ENCODE results near the gene ARMC9.

The ARMC9 gene

DNA sequence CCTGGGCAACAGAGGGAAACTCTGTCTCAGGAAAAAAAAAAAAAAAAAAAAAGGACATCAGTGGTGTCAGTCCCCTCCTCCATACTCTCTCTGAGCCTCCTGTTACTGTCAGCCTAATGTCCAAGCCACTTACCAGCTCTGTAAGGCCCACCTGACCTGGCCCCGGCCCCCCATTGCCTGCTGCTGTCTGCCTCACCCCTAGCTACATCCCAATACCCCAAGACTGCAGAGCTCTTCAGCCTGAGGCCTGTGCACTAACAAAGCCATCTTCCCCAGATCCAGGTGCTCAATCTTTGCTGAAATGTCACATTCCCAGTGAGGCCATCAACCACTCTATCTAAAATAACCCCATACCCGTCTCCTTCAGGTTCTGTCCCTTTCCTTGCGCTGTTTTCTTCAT is 5.7 kb downstream of the ARMC9 start:
- DNase-seq, result no peak

DNA sequence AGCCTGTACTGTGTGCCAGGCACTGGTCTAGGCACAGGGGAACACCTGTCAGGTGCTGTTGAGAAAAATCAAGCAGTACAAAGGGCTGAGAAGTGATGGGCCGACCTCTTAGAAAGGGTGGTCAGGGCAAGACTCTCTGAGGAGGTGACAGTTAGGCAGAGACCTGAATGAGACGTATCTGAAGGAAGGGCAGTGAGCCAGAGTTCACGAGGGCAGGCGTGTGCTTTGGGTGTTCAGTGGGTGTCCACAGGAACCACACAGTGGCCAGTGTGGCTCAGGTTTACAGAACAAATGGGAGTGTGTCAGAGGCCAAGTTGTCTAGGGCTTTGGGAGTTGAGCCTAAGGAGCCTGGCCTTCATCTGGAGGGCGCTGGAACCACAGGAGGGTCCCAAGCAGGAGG is 6.2 kb downstream of the ARMC9 start:
- no peak for DNase-seq

DNA sequence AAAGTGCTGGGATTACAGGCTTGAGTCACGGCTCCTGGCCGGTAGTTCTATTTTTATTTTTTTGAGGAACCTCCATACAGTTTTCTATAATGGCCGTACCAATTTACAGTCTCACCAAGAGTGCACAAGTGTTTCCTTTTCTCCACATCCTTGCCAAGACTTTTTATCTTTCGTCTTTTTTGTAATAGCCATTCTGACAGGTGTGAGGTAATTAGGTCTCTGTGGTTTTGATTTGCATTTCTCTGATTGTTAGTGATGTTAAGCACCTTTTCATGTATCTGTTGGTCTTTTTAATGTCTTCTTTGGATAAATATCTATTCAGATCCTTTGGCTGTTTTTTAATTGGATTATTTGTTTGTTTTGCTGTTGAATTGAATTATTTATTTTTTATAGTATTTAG is 9.3 kb downstream of the ARMC9 start:
- DNase-seq, result no peak

DNA sequence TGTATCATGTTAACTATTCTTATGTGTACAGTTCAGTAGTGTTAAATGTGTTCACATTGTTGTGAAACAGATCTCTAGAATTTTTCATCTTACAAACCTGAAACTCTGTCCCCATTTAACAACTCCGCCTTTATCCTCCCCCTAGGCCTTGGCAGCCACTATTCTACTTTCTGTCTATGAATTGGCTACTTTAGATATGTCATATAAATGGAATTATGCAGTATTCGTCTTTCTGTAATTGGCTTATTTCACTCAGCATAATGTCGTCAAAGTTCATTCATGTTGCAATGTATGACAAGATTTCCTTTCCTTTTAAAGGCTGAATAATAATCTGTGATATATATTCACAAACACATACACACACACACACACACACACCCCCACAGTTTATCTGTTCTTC is 12.4 kb downstream of the ARMC9 start:
- no peak for DNase-seq

DNA sequence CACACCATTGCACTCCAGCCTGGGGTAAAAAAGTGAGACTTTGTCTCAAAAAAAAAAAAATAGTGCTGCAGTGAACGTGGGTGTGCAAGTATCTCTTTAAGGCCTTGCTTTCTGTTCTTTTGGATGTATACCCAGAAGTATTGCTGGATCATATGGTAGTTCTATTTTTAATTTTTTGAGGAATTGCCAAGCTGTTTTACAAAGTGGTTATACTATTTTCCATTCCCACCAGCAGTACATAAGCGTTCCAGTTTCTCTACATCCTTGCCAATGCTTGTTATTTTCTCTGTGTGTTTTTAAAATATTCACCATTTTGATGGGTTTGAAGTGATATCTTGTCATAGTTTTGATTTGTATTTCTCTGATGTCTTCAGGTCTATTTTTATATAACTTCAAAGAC is 13.1 kb downstream of the ARMC9 start:
- no peak for DNase-seq

DNA sequence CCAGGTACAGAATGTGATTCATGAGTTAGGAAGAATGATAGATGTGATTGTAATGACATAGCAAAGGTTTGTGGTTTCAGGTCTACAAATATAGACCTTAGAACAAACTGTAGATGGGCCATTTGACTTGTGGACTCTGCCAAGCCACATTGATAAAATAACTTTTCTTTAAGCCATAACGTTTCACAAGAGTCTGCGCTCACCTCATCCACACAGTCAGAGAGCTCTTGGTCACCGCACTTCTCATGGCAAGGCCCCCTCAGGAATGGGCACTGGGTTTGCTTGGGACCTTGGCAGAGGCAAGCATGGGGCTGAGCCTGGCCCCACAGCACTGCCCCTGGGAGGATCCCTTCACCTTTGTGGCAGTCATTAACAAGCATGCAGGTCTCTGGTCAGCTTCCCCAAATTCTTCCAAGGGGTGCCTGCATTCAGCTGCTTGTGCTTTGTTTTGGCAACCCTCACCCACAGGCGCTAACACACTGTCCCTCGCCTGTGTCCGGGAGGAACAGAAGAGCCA is 14.0 kb downstream of the ARMC9 start:
- no peak for DNase-seq

DNA sequence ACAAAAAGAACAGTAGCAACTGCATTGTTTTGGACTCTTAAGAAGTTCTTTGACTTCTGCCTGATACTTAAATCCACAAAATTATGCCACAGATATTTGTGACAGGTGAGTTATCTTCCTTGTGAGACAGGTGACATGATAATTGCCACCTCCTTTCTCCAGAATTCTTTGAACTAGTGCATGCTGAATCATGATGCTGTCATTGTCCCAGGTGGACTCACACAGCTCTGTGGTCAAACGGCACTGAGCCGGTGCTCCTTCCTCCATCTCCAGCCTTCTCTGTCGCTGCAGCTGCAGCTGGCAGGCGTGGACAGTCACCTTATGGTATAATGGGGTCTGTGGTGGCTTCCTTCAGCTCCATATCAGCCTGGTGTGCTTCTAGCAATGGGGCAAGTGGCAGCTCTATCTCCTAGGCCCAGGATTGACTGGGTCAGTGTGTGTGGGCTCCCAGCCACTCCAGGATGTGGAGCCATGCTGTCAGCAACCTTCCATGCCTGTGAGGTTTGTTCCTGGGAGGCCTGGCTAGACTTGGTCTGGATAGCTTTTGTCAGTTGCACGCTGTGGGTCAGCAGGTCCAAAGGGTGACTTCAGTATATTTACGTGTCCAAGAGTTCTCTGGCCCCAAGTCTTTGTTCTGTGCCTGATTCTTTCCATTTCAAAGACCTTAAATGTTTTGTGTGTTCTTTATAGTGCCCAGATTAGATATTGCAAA is 15.7 kb downstream of the ARMC9 start:
- DNase-seq, result no peak

DNA sequence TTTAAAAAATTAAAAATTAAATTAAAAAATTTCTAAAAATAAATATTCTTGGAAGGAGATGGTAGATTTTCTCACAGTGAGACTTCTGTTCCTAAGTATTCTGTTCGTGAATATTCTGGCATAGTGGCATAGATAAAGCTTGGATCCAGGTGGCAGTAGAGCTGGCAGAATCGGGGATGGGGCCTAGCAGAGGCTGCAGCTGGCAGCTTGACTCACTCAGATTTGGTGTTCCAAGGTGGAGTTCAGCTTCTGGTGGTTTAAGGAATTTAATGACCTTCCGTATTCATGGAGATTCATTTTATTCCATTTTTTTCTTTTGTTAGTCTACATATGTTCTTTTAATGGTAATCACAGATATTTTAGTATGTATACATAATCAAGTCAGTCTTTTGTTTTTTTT is 19.9 kb downstream of the ARMC9 start:
- no peak for DNase-seq

DNA sequence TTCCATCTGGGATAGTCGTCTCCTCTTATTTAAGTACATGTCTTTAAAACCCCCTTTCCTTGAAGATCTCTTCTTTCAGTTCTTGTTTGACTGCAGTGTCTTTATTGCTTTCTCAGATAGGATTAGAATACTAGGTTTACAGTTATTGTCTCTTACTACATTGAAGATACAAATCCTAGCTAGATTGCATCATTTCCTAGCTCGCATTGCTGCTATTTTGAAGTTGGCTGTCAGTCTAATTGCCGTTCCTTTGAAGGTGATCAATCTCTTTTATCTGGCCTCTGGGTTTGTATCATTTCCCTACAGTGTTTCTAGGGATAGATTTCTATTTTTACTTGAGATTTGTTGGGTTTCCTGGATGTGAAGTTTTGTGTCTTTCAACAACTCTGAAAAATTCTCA is 20.9 kb downstream of the ARMC9 start:
- DNase-seq, result no peak

DNA sequence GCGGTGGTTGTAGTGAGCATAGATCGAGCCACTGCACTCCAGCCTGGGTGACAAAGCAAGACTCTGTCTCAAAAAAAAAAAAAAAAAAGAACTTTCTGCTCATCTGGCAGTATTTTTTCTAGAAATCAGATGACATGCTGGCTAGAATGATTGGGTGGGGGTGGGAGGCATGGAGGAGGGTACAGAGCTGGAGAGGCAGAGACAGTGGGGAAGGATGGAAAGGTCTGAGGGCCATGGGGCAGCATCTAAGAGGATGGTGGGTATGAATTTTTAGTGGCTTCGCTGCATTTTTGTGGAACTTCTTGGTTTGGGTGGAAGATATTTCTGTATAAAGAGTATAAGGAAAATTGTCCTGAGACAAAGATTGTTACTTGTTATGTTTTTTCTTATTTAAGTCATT is 23.3 kb downstream of the ARMC9 start:
- DNase-seq, result no peak

DNA sequence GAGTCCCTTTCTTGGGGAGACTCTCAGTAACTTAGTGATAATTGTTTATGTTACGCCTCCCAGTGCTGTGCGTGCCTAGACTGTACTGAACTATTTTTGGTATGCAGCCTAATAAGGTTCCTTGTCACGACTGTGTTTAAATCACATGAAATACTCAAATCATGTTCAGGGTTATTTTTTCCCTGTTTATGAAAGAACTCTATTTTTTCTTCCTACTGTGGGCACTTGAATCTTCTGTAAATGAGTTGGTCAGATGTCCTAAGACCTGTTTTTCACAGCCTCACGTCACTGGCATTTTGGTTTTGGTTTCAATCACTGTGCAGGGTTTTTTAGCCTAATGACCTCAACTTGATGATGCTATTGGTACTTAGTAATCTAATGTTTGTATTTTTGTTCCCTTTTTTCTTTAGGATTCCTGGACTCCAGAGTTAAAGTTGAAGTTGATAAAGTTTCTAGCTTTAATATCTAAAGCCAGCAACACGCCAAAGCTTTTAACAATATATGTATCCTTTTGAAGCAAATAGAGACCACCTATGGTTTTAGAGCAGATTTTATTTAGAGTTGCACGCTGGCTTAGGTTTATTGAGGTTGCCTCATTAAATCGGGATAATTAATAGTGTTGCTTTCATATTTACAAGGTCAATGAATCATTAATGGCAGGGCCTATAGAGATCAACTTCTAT is 24.0 kb downstream of the ARMC9 start:
- DNase-seq, result no peak

DNA sequence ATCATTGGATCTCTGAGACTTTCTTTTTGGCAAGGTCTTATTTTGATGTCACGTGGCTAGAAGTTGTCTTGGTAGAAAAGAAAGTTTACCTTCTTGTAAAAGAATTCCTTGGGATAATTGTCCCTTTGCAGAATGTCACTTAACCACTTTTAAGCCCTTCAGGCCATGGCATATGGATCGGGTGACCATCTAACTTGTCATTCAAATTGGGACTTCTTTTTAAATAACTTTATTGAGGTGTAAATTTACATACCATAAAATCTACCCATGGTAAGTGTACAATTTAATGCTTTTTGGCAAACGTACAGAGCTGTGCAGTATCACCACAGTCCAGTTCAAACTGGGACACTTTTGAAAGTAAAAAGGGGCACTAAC is 24.6 kb downstream of the ARMC9 start:
- no peak for DNase-seq

DNA sequence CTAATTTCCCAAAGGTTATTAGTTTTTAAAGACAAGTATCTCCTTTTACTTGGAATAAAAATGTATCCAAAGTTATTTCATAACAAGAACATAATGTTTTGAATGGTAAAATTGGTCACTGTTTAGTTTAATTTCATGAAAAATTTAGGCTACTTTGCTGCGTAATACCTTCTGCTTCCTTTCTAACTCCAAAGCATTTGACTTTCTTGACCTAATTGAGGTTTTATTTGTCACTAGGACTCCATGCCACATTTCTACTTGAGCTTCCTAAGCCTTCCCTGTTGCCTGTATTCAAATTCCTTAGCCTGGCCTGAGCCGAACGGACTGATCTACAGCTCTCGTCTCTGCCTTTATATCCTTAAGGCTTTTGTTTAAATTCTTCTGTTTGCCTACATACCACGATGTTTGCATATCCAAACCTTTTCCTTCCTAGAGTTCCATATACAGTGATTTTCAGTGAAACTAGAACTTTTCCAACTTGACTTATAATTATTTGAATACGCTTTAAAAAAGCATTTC is 25.1 kb downstream of the ARMC9 start:
- no peak for DNase-seq

DNA sequence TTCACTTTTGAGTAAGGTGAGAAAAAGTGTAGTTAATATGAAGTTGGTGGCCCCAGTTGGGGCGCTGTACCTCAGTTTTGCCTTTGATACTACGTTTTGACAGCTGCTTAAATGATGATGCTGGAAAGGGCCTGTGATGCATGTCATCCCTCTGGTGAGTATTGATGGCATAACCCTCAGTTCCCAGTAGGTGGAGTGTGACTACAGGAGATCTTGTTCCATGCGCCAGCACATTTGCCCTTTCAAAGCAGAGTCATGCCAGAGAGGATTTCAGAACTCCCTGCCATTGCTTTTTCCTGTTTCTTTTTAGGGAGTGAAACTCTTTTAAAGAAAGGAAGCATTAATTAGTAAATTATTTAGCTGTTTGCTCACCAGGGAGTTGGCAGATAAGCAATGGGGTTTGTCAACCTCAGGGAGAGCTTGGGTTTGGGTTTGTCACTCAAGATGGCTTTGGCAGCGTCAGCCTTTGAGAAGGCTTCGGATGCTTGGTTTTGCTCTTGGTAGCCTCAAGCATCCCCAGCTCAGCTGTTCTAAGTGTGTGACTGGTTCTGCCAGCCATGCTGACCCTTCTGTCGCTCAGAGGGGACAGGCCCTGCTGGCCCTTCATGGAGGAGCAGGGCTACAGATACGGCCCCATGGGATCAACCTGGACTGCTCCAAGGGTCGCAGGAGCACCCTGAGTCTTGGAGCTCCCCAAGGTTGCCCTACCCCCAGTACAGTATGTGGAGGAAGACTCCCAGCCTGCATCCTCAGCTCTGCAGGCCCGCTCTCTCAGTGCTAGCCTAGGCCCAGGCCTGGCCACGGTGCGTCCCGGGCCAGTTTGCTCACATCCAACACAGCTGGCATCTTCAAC is 29.1 kb downstream of the ARMC9 start:
- DNase-seq, result peak; percentile 55

DNA sequence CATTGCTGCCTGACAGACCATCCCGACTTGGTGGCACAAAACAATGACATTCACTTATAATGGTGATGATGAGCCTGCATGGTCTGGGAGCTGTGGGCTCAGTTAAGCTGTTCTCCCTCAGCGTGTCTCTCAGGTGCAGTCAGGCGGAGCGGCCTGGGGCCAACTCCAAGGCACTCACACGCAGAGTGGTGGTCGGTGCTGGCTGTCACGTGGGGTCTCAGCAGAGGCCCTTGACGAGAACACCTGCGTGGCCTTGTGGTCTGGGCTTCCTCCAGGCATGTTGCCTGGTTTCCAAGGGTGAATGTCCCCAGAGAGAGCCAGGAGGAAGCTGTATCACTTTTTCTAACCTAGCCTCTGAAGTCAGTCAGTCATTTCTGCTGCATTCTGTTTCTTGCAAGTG is 29.8 kb downstream of the ARMC9 start:
- no peak for DNase-seq

DNA sequence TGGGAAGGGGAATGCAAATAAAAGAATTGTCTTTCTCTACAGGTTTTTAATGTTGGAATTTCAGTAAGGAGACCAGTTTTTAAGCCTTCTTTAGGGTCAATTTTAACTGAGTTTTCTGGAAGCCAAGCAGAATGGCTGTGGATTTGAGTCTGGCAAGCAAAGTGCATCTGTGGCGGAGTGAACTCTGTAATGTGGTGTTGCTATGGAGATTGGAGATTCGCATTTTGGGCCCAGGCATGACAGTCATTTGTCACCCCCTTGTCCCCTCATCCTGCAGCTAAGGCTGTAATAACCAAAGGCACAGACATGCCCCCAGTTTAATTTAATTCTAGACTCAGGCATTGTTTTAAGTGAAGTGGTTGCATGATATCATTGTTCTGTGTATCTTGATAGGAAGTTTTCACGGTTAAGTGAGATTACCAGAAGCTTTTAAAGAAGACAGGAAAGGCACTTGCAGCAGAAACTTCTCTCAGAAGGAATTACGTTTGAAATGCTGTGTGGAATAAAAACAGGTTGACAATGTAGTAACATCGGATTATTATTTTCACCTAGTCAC is 30.6 kb downstream of the ARMC9 start:
- DNase-seq, result no peak

DNA sequence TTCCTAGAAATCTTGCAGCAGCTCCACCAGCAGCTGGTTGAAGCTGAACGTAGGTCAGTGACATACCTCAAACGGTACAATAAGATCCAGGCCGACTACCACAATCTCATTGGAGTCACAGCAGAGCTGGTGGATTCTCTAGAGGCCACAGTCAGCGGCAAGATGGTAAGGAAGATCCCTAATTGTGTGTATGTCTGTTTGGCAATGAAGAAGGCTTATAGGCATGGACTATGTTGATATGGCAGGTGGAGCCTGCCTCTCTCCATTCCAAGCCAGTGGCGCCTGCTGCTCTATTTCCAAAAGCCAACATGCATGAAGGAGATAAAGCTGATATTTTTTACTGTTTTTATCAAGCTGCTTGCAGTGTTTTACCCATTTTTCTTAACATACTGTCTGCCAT is 36.8 kb downstream of the ARMC9 start:
- DNase-seq, result no peak

DNA sequence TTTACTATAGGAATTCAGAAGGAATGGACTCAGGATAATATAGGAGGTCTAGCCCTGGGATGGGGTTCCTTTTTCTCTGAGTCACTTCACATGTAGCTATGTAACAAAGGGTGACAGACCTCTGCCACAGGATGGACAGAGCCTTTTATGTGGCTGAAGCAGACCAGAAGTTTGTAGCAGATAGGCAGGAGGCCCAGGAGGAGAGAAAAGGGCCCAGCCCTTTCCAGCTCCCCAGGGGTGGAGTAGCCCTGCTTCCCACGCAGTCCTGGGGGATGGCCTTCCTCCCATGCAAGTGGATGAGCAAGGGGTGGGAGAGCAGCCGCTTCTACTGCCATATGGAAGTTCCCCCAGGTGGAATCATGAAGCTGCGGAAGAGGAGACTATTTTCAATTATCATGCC is 40.3 kb downstream of the ARMC9 start:
- no peak for DNase-seq

DNA sequence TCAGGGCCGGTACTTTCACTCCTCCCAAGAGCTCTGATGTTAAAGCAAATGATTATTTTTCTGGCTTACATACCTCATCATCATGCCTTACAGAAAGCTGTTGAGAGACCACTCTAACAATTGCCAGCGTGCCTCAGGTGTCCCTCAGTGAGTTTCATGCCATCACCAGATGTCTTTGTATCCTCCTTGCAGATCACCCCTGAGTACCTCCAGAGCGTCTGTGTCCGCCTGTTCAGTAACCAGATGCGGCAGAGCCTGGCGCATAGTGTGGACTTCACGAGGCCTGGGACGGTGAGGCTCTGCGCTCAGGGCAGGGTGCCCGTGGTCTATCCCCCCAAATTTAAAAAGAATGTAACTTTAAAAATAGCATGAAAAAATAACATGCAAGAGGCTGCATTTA is 41.3 kb downstream of the ARMC9 start:
- DNase-seq, result no peak

DNA sequence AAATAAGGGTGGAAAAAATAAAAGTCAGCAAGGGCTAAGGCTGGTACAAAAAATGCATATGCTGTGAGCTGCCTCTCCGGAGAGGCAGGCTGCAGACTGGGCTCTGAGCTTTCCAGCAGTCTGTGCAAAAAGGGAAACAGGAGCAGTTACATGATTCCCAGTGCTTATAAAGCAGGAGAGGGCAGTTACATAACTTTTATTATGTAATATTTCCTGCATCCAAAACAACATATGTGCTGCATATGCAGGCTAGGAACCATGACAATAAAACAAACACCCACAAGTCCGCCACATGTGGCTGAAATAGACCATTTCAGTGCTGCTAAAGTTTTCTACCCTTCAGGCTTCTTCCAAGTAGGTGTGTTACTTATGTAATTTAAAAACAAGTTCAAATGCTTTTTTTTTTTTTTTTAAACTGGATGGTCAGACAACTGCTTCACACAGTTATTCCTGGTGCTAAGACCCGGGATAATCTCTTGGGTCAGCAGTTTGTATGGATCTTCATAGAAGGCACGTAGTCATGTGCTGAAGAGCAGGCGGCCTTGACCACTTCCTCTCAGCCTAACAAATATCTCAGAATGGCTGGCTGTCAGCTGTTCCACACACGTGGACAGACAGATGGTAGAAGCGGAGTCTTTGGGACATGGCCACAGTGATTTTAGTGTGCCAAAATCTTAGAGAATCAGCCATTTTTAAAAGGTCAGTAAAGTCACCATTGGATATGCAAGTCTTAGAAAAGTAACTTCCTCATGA is 43.5 kb downstream of the ARMC9 start:
- no peak for DNase-seq

DNA sequence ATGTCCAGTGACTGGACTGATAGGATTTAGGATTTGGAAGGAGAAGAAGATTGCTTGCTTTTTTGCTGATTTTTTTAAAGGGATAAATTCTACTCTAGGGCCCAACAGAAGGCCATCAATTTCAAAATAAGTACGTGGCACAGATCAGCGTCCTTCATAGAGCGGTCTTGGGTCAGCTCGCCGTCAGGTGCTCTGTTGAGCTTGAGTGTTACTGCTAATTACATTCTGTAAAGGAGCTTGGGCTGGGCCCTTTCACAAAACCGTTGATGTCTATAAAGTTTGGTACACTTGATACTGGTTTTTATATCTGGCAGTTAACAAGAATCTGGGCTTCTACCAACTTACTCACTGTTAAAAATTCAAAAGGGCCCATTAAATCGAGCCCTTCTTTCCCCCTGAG is 45.4 kb downstream of the ARMC9 start:
- no peak for DNase-seq
